IPS-18c (cell line): ENCODE data around the gene KRT71.

Source experiments
- H3K4me3 ChIP-seq: 2 replicates; pipeline ENCODE4 v1.7.0; 2013; ENCODE audit warnings: low read depth, mild to moderate bottlenecking, low read length, moderate library complexity; ENCODE audit not compliant: insufficient read depth
- H3K9me3 ChIP-seq: one replicate; pipeline ENCODE4 v1.6.1; 2013; ENCODE audit warnings: mild to moderate bottlenecking, low read length, moderate library complexity; ENCODE audit not compliant: control insufficient read depth, insufficient read depth

KRT71 gene

DNA sequence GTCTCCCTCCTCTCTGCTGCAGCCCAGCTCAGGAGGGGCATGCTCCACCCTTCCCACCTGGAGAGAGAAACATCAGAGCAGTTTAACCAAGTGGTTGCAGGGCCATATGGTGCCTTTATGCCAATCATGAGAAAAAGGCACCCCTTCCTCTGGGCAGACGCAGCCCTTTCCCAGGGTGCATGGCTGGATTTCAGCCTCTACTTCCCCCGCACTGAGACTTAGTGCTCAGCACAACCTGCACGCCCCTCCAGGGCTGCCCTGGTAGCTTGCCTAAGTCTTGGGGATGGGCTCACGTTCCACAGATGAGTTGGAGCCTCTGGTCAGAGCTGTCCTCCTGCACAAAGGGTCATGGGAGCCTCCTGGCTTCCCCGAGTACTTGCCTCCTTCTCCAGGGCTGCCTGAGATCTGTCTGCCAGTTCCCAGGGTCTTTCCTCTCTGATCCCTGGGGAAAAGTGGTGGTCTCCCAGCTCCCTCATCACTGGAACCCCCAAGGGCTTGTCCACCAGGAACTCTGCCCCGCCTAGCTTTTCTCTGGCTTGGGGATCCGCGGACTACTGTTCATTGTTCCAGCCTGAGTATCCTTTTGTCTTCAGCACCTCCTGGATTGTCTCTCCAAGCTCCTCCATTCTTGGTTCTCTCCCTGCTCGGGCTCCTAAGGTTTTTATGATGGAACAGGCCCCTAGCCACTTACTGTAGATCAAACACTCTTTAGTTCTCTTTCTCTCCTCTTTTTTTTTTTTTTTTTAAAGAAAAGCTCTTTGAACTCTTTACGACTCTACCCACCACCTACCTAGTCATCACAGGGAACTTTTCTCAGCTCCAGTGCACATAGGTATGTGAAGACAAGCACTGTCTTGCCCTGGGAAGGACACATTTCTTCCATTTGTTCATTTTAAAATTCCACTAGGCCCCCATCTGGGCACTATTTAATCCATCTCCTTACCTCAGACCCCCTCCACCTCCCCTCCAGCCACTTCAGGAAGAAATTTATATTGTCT is 26.8 kb upstream of the KRT71 start:
- peaks cover 2% of the 10 kb centered on the region for H3K9me3 ChIP-seq
- no peak overlapping the region for H3K4me3 ChIP-seq

DNA sequence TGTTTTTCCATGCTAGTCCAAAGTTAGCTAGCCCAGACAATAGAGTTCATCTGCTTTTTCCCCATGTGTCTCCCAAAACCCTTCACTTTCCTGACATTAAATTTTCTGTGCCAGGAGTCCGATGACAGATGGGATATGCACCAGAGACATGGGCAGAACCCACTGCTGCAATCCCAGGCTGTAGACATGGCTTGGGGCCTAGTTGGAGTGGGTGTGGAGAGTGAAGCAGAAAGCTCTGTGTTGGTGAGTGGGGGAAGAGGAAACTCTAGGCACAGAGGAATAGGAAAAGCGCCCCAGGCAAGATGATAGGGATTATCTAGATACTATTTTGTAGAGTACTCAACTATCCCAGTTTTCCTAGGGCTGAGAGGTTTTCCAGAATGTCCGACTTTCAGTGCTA is 25.5 kb upstream of the KRT71 start:
- no peaks in the 10 kb centered on the region for H3K9me3 ChIP-seq

DNA sequence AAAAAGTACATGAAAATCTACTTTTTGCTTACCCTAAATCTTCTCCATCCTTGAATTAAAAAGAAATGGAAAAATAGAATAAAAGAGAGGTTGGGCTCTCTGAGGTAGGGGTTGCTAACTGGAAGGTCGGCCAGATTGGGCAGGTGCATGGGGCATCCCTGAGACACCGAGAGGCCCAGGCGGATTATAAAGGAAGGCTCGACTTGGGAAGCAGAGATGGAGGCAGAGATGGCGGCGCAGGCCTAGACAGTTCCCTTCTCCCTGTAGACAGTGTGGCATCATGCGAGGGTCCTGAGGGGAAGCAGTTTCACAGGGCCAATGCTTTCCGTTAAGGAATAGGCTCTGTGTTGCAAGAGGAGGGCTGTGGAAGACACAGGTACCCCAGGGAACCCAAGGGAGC is 24.4 kb upstream of the KRT71 start:
- Histone ChIP-seq H3K9me3 (no peaks in the 10 kb centered on the region), H3K4me3 (no peak overlapping the region)

More for the DNA sequence above, 25.5 kb upstream of the KRT71 start:
- no peak overlapping the region for H3K4me3 ChIP-seq

DNA sequence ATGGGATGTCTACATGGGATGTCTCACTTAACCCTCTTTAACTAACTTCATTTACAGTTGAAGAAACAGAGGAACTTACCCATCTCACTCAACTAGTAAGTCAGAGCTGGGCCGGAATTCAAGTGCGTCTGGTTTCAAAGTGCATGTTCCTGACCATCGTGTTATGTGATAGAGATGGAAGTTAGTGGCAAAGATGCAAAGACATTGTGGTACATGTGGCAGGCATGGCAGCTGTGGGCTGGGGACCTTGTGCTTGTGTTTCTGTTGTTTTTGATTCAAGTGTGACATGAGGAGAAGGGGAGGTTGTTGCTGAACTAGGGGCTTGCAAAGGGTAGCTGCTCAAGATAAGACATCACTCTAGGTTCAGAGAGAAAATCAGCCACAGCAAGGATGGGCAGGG is 23.0 kb upstream of the KRT71 start:
- Histone ChIP-seq H3K4me3 (no peak overlapping the region), H3K9me3 (peaks cover 2% of the 10 kb centered on the region)

DNA sequence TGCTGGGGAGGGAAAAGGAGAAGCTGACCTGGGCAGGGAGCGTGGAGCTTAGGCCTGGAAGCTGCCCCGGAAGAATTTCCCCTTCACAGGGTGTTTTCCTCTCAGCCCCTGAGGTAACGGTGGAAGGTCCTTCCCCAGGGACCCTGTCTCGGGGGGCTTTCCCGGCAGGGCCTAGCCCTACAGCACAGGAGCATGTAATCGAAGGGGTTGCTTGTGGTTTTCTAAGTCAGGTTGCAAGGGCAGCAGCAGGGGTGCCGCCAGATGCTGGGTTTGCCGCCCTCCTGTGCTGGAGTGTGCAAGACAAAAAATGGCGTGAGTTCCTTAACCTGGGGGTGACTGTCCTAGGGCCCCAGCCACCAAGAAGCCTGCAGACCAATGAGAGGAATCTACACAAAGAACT is 22.3 kb upstream of the KRT71 start:
- Histone ChIP-seq H3K9me3 (peaks cover 2% of the 10 kb centered on the region), H3K4me3 (no peak overlapping the region)

DNA sequence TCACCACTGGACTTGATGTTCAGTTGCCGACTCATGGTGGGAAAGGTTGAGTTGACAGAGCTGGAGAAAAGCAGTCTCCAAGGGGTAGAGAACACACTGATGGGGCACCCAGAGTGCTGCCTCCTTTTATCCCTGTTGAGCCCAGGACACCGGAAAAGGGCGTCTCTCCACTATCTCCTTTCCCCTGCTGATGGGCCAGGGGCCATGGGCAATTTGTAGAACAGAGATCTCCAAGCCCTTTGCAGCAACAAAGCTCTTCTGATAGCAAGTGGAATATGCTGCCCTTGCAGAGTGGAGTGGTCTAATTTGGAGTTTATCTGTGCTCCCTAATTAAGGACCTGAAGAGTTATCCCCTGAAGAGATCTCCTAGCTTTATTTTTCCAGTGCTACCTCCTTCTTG is 20.8 kb upstream of the KRT71 start, which contains the start of gene KRT74:
Gene KRT74, minus strand, starts transcription at position 101 of the 400 bp plus-strand sequence. Its CDS starts 66 bp downstream, at position 35.
- peaks cover 2% of the 10 kb centered on the region for H3K9me3 ChIP-seq
- H3K4me3 ChIP-seq, result no peak within 1 kb of the TSS

DNA sequence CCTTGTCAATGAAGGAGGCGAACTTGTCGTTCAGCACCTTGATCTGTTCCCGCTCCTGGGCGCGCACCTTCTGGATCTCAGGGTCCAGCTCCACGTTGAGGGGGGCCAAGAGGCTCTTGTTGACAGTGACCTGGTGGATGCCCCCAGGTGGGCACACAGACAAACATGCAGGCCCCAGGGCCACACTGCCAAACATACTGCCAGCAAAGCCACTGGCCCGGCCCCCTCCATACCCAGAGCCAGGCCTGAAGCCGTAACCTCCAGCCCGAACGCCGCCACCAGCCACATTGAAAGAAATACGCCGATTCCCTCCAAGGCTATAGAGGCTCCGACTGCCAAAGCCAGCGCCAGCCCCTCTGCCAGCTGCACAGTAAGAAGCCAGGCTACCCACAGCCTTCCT is 20.4 kb upstream of the KRT71 start:
- Histone ChIP-seq H3K4me3 (no peak overlapping the region), H3K9me3 (peaks cover 2% of the 10 kb centered on the region)

DNA sequence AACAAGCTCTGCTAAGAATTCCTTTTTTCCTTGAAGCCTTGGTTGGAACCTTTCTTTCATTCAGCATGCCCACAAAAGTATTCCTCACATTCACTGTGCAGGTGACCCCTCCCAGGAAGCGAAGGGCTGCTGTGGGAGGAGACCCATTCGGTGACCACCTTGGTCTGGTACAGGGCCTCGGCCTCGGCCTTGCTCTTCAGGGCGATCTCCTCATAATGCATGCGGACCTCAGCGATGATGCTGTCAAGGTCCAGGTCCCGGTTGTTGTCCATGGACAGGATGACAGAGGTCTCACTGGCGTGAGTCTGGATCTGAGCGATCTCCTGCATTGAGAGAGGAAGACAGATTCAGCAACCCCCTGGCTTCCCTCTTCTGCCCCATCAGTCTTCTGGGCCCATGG is 17.6 kb upstream of the KRT71 start:
- Histone ChIP-seq H3K4me3 (no peak overlapping the region), H3K9me3 (peaks cover 2% of the 10 kb centered on the region)

DNA sequence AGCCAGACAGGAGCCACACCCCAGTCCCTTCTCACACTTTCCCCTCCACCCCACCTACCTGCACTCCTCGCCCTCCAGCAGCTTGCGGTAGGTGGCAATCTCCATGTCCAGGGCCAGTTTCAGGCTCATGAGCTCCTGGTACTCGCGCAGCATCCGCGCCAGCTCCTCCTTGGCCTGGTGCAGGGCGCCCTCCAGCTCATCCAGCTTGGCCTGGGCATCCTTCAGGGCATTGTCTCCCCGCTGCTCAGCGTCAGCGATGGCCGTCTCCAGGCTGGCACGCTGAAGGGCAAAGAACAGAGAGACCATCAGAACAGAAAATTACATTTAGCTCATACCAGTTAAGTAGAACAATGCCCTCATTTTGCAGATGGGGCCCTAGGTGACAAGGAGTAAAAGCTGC is 15.2 kb upstream of the KRT71 start:
- Histone ChIP-seq H3K4me3 (no peak overlapping the region), H3K9me3 (peaks cover 2% of the 10 kb centered on the region)

DNA sequence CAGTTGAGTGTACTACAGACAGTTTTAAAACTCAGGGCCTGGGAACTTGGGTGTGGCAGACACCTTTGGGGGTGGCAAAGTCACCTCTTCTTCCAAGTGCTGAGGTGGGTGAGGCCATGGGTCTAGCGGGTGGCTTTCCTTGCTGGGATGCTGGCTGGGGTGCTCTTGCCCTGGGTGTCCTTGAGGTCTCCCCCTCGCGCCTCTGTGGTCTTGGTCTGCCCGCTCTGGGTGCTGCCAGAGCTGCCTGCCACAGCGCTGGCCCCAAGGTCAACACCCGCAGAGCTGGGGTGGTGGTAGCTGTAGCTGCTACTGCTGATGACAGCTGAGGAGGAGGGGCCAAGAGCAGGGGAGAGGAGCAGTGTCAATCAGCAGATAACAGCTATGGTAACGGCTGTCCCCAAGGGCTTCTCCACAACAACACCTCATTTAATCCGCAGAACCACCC is 13.9 kb upstream of the KRT71 start:
- peaks cover 2% of the 10 kb centered on the region for H3K9me3 ChIP-seq

DNA sequence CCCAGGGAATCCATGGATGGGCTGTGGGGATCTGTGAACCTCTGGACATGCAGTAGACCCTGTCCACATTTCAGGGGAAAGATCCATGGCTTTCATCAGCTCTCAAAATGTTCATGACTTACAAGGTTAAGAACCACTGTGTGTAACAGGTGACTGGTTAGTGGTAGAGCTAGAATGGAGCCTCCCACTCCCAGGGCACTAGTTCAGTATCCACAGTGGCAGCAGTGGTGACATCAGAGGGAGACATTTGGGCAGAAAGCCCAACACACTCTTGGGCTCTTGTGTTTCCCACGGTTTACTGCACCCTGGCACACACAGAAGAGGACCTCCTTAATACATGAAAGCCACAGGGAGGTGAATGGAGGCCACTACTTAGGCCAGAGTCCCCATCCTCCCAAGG is 11.6 kb upstream of the KRT71 start:
- H3K9me3 ChIP-seq, result no peaks in the 10 kb centered on the region

More for the DNA sequence above, 13.9 kb upstream of the KRT71 start:
- H3K4me3 ChIP-seq, result no peak overlapping the region

DNA sequence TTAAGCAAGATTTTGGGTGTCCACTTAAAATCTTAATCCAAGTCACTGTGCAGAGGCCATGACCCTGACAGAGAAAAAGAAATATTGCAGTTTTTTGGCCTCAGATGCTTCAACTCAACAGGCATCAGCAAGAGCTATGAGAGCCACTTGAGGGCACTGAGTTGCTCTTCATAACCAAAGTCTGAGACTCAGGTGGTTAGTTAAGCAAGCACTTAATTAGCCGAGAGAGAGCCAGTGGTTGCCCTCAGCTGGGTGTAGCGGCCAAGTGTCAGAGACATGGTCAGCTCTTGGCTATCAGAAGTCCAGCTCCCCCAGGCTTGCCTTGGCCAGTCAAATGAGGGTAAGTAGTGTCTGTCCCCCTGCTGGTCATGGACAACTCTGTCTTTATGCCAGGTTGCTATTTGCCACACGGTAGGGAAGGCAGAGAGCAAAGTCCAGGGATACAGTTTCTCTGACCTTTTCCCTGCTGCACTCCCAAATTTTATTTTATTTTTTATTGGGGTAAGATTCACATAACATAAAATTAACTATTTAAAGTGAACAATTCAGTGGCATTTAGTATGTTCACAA is 9.0 kb upstream of the KRT71 start:
- Histone ChIP-seq H3K4me3 (no peak overlapping the region), H3K9me3 (no peaks in the 10 kb centered on the region)

More for the DNA sequence above, 11.6 kb upstream of the KRT71 start:
- H3K4me3 ChIP-seq, result no peak overlapping the region

DNA sequence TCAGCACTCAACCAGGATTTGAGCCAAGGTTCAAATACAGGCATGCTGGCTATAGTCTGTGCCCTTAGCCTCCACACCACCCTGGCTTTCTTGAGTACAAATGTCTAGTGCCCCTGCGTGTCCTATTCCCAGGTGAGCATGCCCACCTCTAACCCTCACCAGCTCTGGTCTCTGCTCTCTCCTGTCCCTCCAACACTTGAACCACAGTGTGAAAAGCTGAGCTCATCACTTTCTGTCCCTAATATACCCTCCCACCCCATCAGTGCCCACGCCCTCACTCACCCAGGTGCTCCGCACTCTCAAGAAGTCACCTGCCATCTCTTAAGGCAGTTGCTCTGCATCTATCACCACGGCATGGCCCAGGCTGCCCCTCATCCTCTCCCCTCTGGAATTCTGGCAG is 7.0 kb upstream of the KRT71 start:
- H3K9me3 ChIP-seq, result no peaks in the 10 kb centered on the region

DNA sequence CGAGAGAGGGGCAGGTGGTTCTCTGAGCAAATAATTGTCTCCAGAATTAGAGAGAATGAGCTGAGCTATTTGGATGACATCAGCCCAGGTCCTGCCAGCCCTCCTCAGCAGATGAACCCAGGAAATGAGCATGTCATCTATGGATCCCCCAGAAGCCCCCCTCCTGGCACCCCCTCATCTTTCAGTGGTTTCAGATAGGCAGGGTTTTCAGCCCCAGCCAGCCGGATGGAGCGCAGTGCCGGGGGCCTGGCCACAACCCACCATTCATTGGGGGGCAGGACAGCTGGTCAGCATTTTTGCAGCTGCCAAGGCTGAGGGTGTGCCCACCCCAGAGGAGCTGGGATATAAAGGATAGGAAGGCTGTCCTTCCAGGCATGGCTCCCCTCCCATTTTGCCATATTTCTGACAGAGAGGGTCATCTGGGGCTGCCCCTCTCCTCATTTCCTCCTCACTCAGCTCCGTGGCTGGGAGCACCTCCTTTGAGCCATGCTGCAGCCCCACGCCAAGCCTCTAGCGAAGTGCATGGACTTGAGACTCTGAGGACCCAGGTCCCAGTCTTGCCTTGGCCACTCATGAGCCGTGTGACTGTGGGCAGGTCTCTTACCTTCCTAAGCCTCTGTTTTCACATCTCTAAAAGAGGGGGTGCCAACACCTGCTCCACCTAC is 6.0 kb upstream of the KRT71 start:
- H3K9me3 ChIP-seq, result no peaks in the 10 kb centered on the region
- no peak overlapping the region for H3K4me3 ChIP-seq

More for the DNA sequence above, 7.0 kb upstream of the KRT71 start:
- H3K4me3 ChIP-seq, result no peak overlapping the region

DNA sequence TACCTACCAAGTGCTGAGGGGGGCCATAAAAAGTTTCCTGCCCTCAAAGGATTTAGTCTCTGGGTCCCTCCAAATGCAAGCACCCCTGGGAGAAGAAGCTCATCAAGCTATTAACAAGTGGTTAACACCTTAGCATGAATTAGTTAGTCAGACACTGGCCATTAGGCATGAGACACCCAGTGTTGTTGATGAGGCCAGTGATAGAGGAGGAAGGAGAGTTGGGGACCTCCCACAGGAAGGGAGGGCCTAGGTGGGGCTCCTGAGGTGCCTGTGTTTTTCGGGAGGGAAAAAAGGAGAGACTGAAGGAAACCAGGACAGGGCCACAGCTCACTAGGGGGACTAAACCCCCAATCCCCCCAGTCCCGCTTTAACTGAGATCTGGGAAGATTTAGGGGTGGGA is 4.5 kb upstream of the KRT71 start:
- no peak overlapping the region for H3K4me3 ChIP-seq
- H3K9me3 ChIP-seq, result no peaks in the 10 kb centered on the region

DNA sequence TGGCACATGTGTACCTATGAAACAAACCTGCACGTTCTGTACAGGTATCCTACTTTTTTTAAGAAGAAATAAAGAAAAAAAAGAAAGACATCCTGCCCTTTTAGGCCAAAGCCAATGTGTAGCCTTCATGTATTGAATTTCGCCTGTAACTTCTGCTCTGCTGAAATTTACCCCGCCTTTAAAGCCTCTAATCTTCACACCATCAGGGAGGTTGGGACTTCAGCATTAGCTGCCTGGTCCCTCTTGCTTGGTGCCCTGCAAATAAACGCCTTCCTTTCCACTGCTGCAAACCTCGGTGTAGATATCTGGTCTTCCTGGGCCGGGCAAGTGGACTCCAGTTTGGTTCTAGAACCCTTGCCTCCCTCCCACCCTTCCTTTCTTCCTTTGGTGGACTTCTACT is 2.6 kb upstream of the KRT71 start:
- H3K9me3 ChIP-seq, result no peaks in the 10 kb centered on the region
- no peak overlapping the region for H3K4me3 ChIP-seq

DNA sequence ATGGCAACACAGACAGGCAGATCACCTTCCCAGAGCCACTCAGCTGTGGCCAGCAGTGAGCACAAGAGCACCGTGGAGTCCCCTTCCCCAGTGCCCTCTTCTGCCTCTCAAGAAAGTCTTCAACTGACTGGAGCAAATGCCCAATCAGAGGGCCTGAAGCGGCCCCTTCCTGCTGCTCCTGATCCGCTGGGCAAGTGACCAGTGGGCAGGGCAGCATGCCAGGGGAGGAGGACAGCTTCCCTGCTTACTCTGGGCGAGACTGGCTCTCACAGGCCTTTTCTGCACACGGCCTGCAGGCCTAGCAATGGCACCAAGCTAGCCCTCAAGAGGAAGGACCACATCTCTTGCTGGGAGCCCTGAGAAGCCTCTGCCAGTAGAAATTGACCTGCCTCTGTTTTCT is 890 bp downstream of the KRT71 start:
- Histone ChIP-seq H3K4me3 (no peak overlapping the region), H3K9me3 (no peaks in the 10 kb centered on the region)
